AG04449 (cell line): Measurements from ENCODE around the gene PLA2G3.
A peak's percentile ranks its signal among the peaks of the same experiment; 100 is the strongest.

ENCODE experiments used
- CTCF ChIA-PET: fragments of 350-600 bp; formaldehyde crosslinking; extraction: SDS; loops from one replicate; lab custom pipeline; 2021; ENCODE audit warnings: antibody characterized with exemption; lab: Yijun Ruan, JAX
- POLR2A ChIA-PET: fragments of 400-600, 350-600 bp; formaldehyde crosslinking; extraction: SDS; loops from one replicate; lab custom pipeline; 2020; ENCODE audit warnings: antibody characterized with exemption, inconsistent platforms; lab: Yijun Ruan, JAX
- DNase-seq: peaks from one replicate; pipeline ENCODE4 v3.0.0-alpha.2; 2010; ENCODE audit warnings: low read depth, low spot score
- H3K4me3 ChIP-seq: 2 replicates; pipeline ENCODE4 v1.5.1; 2011; ENCODE audit warnings: low read depth, mild to moderate bottlenecking, control low read depth, low read length
- CTCF ChIP-seq: IDR thresholded peaks from one replicate; pipeline ENCODE4 v1.5.1; 2011; ENCODE audit warnings: mild to moderate bottlenecking, moderate library complexity, low read length, control low read depth, inconsistent platforms; ENCODE audit not compliant: insufficient read depth; ENCODE audit errors: missing control alignments

PLA2G3 gene

GRCh38 chr22:31086703-31087330 lies 53.5 kb downstream of the PLA2G3 start:
- POLR2A ChIA-PET = interaction anchor here (3.0 kb wide), 1 partner anchor 19 kb away, joined by 12 read pairs; no protein-coding TSS in a partner anchor
- TF ChIP-seq CTCF = no peak
- CTCF ChIA-PET = interaction anchor here (1.1 to 17.2 kb wide), 9 partner anchors 9 to 228 kb away, joined by 3 to 157 read pairs (median 22); partner anchors contain the start of gene SELENOM
- H3K4me3 ChIP-seq = no peak overlapping the region
- no peak for DNase-seq

- no peak for TF ChIP-seq CTCF
- CTCF ChIA-PET = interaction anchor here (0.9 to 17.2 kb wide), 19 partner anchors 10 to 451 kb away, joined by 3 to 157 read pairs (median 6); partner anchors contain the start of genes MORC2, SELENOM and TUG1
- DNase-seq = no peak
- H3K4me3 ChIP-seq = peak overlapping the region; percentile 88
- POLR2A ChIA-PET = interaction anchor here (1.5 to 3.1 kb wide), 3 partner anchors 20 to 140 kb away, joined by 4 to 14 read pairs (median 12); partner anchors contain the start of gene SELENOM
Measured at GRCh38 chr22:31085928-31086327, 54.4 kb downstream of the PLA2G3 start.

DNA sequence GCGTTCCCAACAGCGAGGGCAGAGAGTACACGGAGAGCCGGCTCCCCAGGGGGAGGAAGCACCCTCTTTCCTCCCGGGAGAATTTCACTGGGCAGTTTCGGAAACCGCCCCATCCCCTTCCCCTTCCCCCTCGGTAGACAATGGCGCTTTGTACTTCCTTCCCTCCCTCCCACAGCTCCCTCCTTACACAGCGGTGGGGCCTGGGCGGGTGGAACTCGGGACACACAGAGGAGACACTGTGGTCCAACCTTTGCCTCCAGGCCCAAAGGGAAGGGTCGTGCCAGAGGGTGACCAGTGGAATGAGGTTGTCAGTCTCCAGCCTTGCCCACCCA lies 54.8 kb downstream of the PLA2G3 start:
- DNase-seq = no peak
- H3K4me3 ChIP-seq = peak overlapping the region; percentile 88
- CTCF ChIA-PET = interaction anchor here (0.7 to 17.2 kb wide), 28 partner anchors 10 to 451 kb away, joined by 3 to 157 read pairs (median 4); partner anchors contain the start of genes LIMK2, MORC2, SELENOM and TUG1
- no peak for TF ChIP-seq CTCF
- POLR2A ChIA-PET = interaction anchor here (1.2 to 3.1 kb wide), 7 partner anchors 10 to 140 kb away, joined by 4 to 14 read pairs (median 9); partner anchors contain the start of genes MORC2, SELENOM and TUG1

- ChIA-PET POLR2A (interaction anchor here (0.8 to 3.1 kb wide), 9 partner anchors 9 to 139 kb away, joined by 3 to 14 read pairs (median 9); partner anchors contain the start of genes MORC2, SELENOM and TUG1), CTCF (interaction anchor here (0.7 to 17.2 kb wide), 34 partner anchors 11 to 450 kb away, joined by 3 to 157 read pairs (median 4); partner anchors contain the start of genes LIMK2, MORC2, SELENOM and TUG1)
- peak overlapping the region; percentile 88 for H3K4me3 ChIP-seq
- TF ChIP-seq CTCF = peak; percentile 91
- no peak for DNase-seq
Measured at GRCh38 chr22:31084811-31085492, 55.4 kb downstream of the PLA2G3 start.
